GM18861 (cell line): ENCODE data around the gene EGFL6.
"Not testable (repeated sequence)": the region's sequence is repeated elsewhere in the genome, so short reads cannot be mapped to it uniquely, and the experiment has no call there.

Experiments used
- ATAC-seq: cut with Tn5 transposase; IDR thresholded peaks from one replicate; pipeline ENCODE4 v1.9.1; 2021; ENCODE audit not compliant: unreplicated experiment

The EGFL6 gene

GRCh38 chrX:13652287-13652793 lies 82.9 kb downstream of the EGFL6 start:
- ATAC-seq: no peak

- peak; percentile 87 for ATAC-seq
These were observed 83.7 kb downstream of the EGFL6 start, which contains the start of gene TCEANC for GRCh38 chrX:13652850-13653693. Gene TCEANC (plus strand): TSS chrX:13653141. CDS start chrX:13662509, 9,368 bp downstream.

- no peak for ATAC-seq
These were observed 84.7 kb downstream of the EGFL6 start for GRCh38 chrX:13654116-13654515.

- no peak for ATAC-seq
These were observed 86.3 kb downstream of the EGFL6 start for GRCh38 chrX:13655674-13656073.

- no peak for ATAC-seq
These were observed 89.2 kb downstream of the EGFL6 start for GRCh38 chrX:13658602-13659001.

- no peak for ATAC-seq
These were observed 89.7 kb downstream of the EGFL6 start for GRCh38 chrX:13659063-13659462.

- ATAC-seq: no peak
These were observed 92.4 kb downstream of the EGFL6 start for GRCh38 chrX:13661735-13662288.

GRCh38 chrX:13662355-13662791 lies 93.0 kb downstream of the EGFL6 start:
- ATAC-seq: no peak

- ATAC-seq: no peak
These were observed 94.6 kb downstream of the EGFL6 start for GRCh38 chrX:13664020-13664419.

- ATAC-seq: no peak
These were observed 97.4 kb downstream of the EGFL6 start for GRCh38 chrX:13666836-13667235.

- no peak for ATAC-seq
These were observed 98.5 kb downstream of the EGFL6 start for GRCh38 chrX:13667919-13668318.

GRCh38 chrX:13669246-13669737 lies 99.9 kb downstream of the EGFL6 start:
- ATAC-seq: peak; percentile 62

- not testable (repeated sequence) for ATAC-seq
These were observed 100.4 kb downstream of the EGFL6 start for GRCh38 chrX:13669755-13670154.

GRCh38 chrX:13670197-13670596 lies 100.8 kb downstream of the EGFL6 start:
- no peak for ATAC-seq

GRCh38 chrX:13673016-13673415 lies 103.6 kb downstream of the EGFL6 start:
- no peak for ATAC-seq

GRCh38 chrX:13676885-13677284 lies 107.5 kb downstream of the EGFL6 start:
- no peak for ATAC-seq

GRCh38 chrX:13679700-13680099 lies 110.3 kb downstream of the EGFL6 start:
- not testable (repeated sequence) for ATAC-seq

- ATAC-seq: no peak
These were observed 112.2 kb downstream of the EGFL6 start for GRCh38 chrX:13681595-13681994.
